GM18507 (cell line): ENCODE measurements around the gene UGT2A3.
A peak's percentile ranks its signal among the peaks of the same experiment; 100 is the strongest.
"Not testable (repeated sequence)": the region's sequence is repeated elsewhere in the genome, so short reads cannot be mapped to it uniquely, and the experiment has no call there.

Experiments
- DNase-seq: peaks from one replicate; pipeline ENCODE4 v3.0.0; 2011; ENCODE audit warnings: low read depth; ENCODE audit not compliant: insufficient read length; ENCODE audit errors: extremely low spot score
- FAIRE-seq: peaks from 2 replicates; lab custom pipeline; 2011; peaks lifted over from hg19 to GRCh38; lab: Jason Lieb, UNC

The UGT2A3 gene

GRCh38 chr4:68951078-68951805 lies at the start of gene UGT2A3:
TSS of gene UGT2A3 (minus strand) at chr4:68951804. CDS start at chr4:68951760, 44 bp downstream.
- peak; percentile 66 for FAIRE-seq
- no peak for DNase-seq

- DNase-seq (no peak), FAIRE-seq (no peak)
Observed at GRCh38 chr4:68997040-68997439, 45.4 kb upstream of the UGT2A3 start.

GRCh38 chr4:68995292-68995691 lies 43.7 kb upstream of the UGT2A3 start:
- DNase-seq (no peak), FAIRE-seq (no peak)

- DNase-seq (no peak), FAIRE-seq (peak; percentile 54)
Observed at GRCh38 chr4:68987007-68987406, 35.4 kb upstream of the UGT2A3 start.

GRCh38 chr4:68985442-68985841 lies 33.8 kb upstream of the UGT2A3 start:
- no peak for DNase-seq
- no peak for FAIRE-seq

GRCh38 chr4:68984947-68985346 lies 33.3 kb upstream of the UGT2A3 start:
- DNase-seq (no peak), FAIRE-seq (no peak)

GRCh38 chr4:68963374-68963773 lies 11.8 kb upstream of the UGT2A3 start:
- FAIRE-seq, result no peak

GRCh38 chr4:68962868-68963267 lies 11.3 kb upstream of the UGT2A3 start:
- FAIRE-seq, result no peak
- DNase-seq, result no peak

More at GRCh38 chr4:68963374-68963773, 11.8 kb upstream of the UGT2A3 start:
- no peak for DNase-seq

- DNase-seq (no peak), FAIRE-seq (no peak)
Observed at GRCh38 chr4:68960294-68961163, 8.9 kb upstream of the UGT2A3 start.

GRCh38 chr4:68959085-68959484 lies 7.5 kb upstream of the UGT2A3 start:
- DNase-seq, FAIRE-seq: not testable (repeated sequence)

GRCh38 chr4:68954126-68954525 lies 2.5 kb upstream of the UGT2A3 start:
- no peak for FAIRE-seq
- no peak for DNase-seq

GRCh38 chr4:68953056-68953596 lies 1.5 kb upstream of the UGT2A3 start:
- no peak for DNase-seq
- FAIRE-seq, result no peak

- DNase-seq (no peak), FAIRE-seq (no peak)
Observed at GRCh38 chr4:68951806-68952585, 392 bp upstream of the UGT2A3 start.

- FAIRE-seq (no peak), DNase-seq (no peak)
Observed at GRCh38 chr4:68950033-68950432, 1.6 kb downstream of the UGT2A3 start.

- FAIRE-seq (no peak), DNase-seq (no peak)
Observed at GRCh38 chr4:68948985-68949384, 2.6 kb downstream of the UGT2A3 start.

- DNase-seq, result no peak
- no peak for FAIRE-seq
Observed at GRCh38 chr4:68948044-68948743, 3.4 kb downstream of the UGT2A3 start.

- DNase-seq, result no peak
- no peak for FAIRE-seq
Observed at GRCh38 chr4:68929076-68929737, 22.4 kb downstream of the UGT2A3 start.

GRCh38 chr4:68927165-68927564 lies 24.4 kb downstream of the UGT2A3 start:
- DNase-seq, result no peak
- FAIRE-seq, result no peak

- FAIRE-seq, DNase-seq: not testable (repeated sequence)
Observed at GRCh38 chr4:68922202-68922601, 29.4 kb downstream of the UGT2A3 start.
